ENCODE data around the gene TMPRSS11B.
A peak's percentile ranks its signal among the peaks of the same experiment; 100 is the strongest.

TMPRSS11B gene

GRCh38 chr4:68271851-68272357, 26.4 kb upstream of the TMPRSS11B start:
- peak; percentile 27 for FAIRE-seq
- TF ChIP-seq TAF1 (IDR thresholded peaks at IDR 0.05; ENCODE audit: borderline replicate concordance, low read depth, low read length) (no peak), POLR2A (IDR thresholded peaks at IDR 0.05; ENCODE audit: low read depth, low read length) (no peak), POLR2AphosphoS5 (IDR thresholded peaks at IDR 0.05; ENCODE audit: low read depth, low read length) (no peak)
- no peak for DNase-seq (ENCODE audit: insufficient read length)

- FAIRE-seq (no peak), DNase-seq (ENCODE audit: insufficient read length) (no peak)
- TF ChIP-seq POLR2A (IDR thresholded peaks at IDR 0.05; ENCODE audit: low read depth, low read length): no peak
- no peak for TF ChIP-seq TAF1 (IDR thresholded peaks at IDR 0.05; ENCODE audit: borderline replicate concordance, low read depth, low read length)
- no peak for TF ChIP-seq POLR2AphosphoS5 (IDR thresholded peaks at IDR 0.05; ENCODE audit: low read depth, low read length)
Observed at GRCh38 chr4:68267433-68267944, 22.0 kb upstream of the TMPRSS11B start.

DNA sequence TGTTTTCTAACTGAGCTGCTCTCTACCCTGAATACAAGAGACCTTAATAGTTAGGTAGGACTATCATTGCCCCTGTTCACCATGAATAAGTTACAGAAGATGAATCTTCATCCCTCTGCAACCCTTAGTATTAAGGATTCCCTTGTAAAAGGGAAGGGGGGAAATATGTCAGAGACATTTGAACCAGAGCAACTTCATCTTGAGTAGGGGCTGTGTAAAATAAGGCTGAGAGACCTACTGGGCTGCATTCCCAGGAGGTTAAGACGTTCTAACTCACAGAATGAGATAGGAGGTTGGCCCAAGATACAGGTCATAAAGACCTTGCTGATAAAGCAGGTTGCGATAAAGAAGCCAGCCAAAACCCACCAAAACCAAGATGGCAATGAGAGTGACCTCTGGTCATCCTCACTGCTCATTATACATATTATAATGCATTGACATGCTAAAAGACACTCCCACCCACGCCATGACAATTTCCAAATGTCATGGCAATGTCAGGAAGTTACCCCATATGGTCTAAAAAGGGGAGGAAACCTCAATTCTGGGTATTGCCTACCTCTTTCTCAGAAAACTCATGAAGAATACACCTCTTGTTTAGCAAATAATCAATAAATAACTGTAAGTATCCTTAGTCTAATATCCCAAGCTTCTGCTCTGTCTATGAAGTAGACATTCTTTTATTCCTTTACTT, 19.5 kb upstream of the TMPRSS11B start:
- FAIRE-seq: no peak
- TF ChIP-seq POLR2AphosphoS5 (IDR thresholded peaks at IDR 0.05; ENCODE audit: low read depth, low read length) (no peak), POLR2A (IDR thresholded peaks at IDR 0.05; ENCODE audit: low read depth, low read length) (no peak), TAF1 (IDR thresholded peaks at IDR 0.05; ENCODE audit: borderline replicate concordance, low read depth, low read length) (no peak)
- DNase-seq (ENCODE audit: insufficient read length): no peak

DNA sequence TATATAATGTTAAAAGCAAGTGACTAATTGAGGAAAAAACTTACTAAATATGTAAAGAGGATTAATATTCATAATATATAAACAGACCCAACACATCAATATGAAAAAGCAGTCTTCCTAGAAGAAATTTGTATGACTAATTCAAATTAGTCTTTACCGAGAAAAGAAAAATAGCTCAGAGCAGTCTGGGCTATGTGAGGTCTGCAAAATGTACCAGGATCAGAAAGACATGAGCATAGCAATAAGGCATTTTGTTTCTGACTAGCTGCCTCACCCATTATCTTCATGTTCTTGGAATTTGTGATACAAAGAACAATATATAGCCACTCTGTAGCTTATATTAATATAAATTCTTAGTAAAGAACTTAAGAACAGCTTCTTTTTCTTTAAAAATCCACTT, 13.7 kb upstream of the TMPRSS11B start:
- FAIRE-seq: no peak
- DNase-seq (ENCODE audit: insufficient read length): no peak
- TF ChIP-seq POLR2A (IDR thresholded peaks at IDR 0.05; ENCODE audit: low read depth, low read length) (no peak), TAF1 (IDR thresholded peaks at IDR 0.05; ENCODE audit: borderline replicate concordance, low read depth, low read length) (no peak), POLR2AphosphoS5 (IDR thresholded peaks at IDR 0.05; ENCODE audit: low read depth, low read length) (no peak)

DNA sequence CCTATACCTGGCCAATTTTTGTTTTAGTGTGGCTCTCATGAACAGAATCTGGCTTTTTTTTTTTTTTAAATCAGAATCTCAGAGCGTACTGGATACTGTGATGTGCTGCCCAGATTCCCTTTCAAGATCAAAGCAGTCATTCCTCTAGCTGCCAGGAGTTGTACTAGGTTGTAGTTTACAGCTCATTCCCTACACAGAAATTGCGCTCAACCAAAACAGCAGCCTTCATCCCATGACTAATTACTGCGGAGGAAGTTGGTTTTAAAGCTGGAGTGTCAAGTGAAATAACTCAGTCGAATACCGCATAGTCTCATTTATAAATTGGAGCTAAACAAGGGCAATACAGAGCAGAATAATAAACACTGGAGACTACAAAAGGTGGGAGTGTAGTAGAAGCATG, 12.2 kb upstream of the TMPRSS11B start:
- DNase-seq (ENCODE audit: insufficient read length) (no peak), FAIRE-seq (no peak)
- TF ChIP-seq POLR2A (IDR thresholded peaks at IDR 0.05; ENCODE audit: low read depth, low read length): no peak
- TF ChIP-seq POLR2AphosphoS5 (IDR thresholded peaks at IDR 0.05; ENCODE audit: low read depth, low read length): no peak
- TF ChIP-seq TAF1 (IDR thresholded peaks at IDR 0.05; ENCODE audit: borderline replicate concordance, low read depth, low read length): no peak

GRCh38 chr4:68256284-68256683, 10.8 kb upstream of the TMPRSS11B start:
- no peak for DNase-seq (ENCODE audit: insufficient read length)
- TF ChIP-seq POLR2A (IDR thresholded peaks at IDR 0.05; ENCODE audit: low read depth, low read length) (no peak), POLR2AphosphoS5 (IDR thresholded peaks at IDR 0.05; ENCODE audit: low read depth, low read length) (no peak), TAF1 (IDR thresholded peaks at IDR 0.05; ENCODE audit: borderline replicate concordance, low read depth, low read length) (no peak)
- FAIRE-seq: no peak

- TF ChIP-seq POLR2A (IDR thresholded peaks at IDR 0.05; ENCODE audit: low read depth, low read length) (no peak), POLR2AphosphoS5 (IDR thresholded peaks at IDR 0.05; ENCODE audit: low read depth, low read length) (no peak), TAF1 (IDR thresholded peaks at IDR 0.05; ENCODE audit: borderline replicate concordance, low read depth, low read length) (no peak)
- FAIRE-seq (peak; percentile 51), DNase-seq (ENCODE audit: insufficient read length) (no peak)
Observed at GRCh38 chr4:68250151-68250930, 4.8 kb upstream of the TMPRSS11B start.

- no peak for TF ChIP-seq POLR2A (IDR thresholded peaks at IDR 0.05; ENCODE audit: low read depth, low read length)
- TF ChIP-seq POLR2AphosphoS5 (IDR thresholded peaks at IDR 0.05; ENCODE audit: low read depth, low read length): no peak
- no peak for TF ChIP-seq TAF1 (IDR thresholded peaks at IDR 0.05; ENCODE audit: borderline replicate concordance, low read depth, low read length)
- FAIRE-seq (peak; percentile 54), DNase-seq (ENCODE audit: insufficient read length) (no peak)
Observed at GRCh38 chr4:68249434-68249833, 3.9 kb upstream of the TMPRSS11B start.

- TF ChIP-seq TAF1 (IDR thresholded peaks at IDR 0.05; ENCODE audit: borderline replicate concordance, low read depth, low read length): no peak
- TF ChIP-seq POLR2AphosphoS5 (IDR thresholded peaks at IDR 0.05; ENCODE audit: low read depth, low read length): no peak
- TF ChIP-seq POLR2A (IDR thresholded peaks at IDR 0.05; ENCODE audit: low read depth, low read length): no peak
- FAIRE-seq: no peak
- no peak for DNase-seq (ENCODE audit: insufficient read length)
Observed at GRCh38 chr4:68240620-68241019, 4.9 kb downstream of the TMPRSS11B start.

- TF ChIP-seq POLR2AphosphoS5 (IDR thresholded peaks at IDR 0.05; ENCODE audit: low read depth, low read length) (no peak), TAF1 (IDR thresholded peaks at IDR 0.05; ENCODE audit: borderline replicate concordance, low read depth, low read length) (no peak)
- DNase-seq (ENCODE audit: insufficient read length) (no peak), FAIRE-seq (no peak)
Observed at GRCh38 chr4:68228568-68228967, 16.9 kb downstream of the TMPRSS11B start.

DNA sequence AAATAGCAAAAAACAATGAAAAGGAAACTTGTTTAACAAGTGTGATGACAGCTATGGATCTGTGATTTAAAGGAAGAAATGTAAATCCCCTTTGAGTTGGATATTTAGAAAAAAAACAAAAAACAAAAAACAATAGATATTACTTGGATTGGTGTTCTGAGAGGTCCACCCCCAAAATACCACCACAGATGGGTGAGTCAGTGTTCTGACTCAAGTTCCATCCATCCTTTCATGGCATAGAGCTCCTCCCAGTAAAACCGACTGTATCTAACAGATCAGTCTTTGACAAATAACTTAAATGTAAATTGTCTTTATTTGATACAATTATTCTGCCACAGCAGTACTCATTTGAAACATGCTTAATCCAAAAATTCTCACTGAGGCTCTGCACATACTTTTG, 27.4 kb downstream of the TMPRSS11B start:
- FAIRE-seq: no peak

More for the DNA sequence above, 27.4 kb downstream of the TMPRSS11B start:
- no peak for DNase-seq (ENCODE audit: insufficient read length)
- TF ChIP-seq POLR2A (IDR thresholded peaks at IDR 0.05; ENCODE audit: low read depth, low read length) (no peak), TAF1 (IDR thresholded peaks at IDR 0.05; ENCODE audit: borderline replicate concordance, low read depth, low read length) (no peak), POLR2AphosphoS5 (IDR thresholded peaks at IDR 0.05; ENCODE audit: low read depth, low read length) (no peak)

All from GM12892 (cell line).